Measurements from ENCODE around the gene DISC1.

Gene DISC1

DNA sequence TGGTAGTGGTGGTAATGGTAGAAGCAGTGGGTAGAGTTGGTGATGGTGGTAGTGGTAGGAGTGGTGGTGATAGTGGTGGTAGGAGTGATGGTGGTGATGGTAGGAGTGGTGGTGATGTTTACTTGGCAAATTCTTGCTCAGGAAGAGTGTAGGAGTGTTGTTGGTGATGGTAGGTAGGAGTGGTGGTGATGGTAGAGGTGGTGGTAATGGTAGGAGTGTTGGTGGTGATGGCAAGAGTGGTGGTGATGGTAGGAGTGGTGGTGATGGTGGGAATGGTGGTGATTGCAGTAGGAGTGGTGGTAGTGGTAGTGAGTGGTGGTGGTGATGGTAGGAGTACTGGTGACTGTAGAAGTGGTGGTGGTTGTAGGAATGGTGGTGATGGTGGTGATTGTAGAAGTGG is 106.5 kb downstream of the DISC1 start:
- ATAC-seq (ENCODE audit: low read depth) = no peak
- TF ChIP-seq, protein P1, sequence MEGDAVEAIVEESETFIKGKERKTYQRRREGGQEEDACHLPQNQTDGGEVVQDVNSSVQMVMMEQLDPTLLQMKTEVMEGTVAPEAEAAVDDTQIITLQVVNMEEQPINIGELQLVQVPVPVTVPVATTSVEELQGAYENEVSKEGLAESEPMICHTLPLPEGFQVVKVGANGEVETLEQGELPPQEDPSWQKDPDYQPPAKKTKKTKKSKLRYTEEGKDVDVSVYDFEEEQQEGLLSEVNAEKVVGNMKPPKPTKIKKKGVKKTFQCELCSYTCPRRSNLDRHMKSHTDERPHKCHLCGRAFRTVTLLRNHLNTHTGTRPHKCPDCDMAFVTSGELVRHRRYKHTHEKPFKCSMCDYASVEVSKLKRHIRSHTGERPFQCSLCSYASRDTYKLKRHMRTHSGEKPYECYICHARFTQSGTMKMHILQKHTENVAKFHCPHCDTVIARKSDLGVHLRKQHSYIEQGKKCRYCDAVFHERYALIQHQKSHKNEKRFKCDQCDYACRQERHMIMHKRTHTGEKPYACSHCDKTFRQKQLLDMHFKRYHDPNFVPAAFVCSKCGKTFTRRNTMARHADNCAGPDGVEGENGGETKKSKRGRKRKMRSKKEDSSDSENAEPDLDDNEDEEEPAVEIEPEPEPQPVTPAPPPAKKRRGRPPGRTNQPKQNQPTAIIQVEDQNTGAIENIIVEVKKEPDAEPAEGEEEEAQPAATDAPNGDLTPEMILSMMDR (IDR thresholded peaks at IDR 0.05; ENCODE audit: poor library complexity, severe bottlenecking) = no peak
- Histone ChIP-seq H3K36me3 (ENCODE audit: low read depth) (no peaks in the 10 kb centered on the region), H3K27me3 (ENCODE audit: insufficient read depth, poor library complexity, severe bottlenecking) (no peaks in the 10 kb centered on the region), H3K9me3 (ENCODE audit: severe bottlenecking) (no peaks in the 10 kb centered on the region), H3K4me1 (ENCODE audit: insufficient read depth, poor library complexity, severe bottlenecking) (no peaks in the 10 kb centered on the region), H3K27ac (ENCODE audit: poor library complexity, severe bottlenecking) (no peak overlapping the region), H3K4me3 (ENCODE audit: severe bottlenecking) (no peak overlapping the region)
- no peak for DNase-seq (ENCODE audit: low spot score)

DNA sequence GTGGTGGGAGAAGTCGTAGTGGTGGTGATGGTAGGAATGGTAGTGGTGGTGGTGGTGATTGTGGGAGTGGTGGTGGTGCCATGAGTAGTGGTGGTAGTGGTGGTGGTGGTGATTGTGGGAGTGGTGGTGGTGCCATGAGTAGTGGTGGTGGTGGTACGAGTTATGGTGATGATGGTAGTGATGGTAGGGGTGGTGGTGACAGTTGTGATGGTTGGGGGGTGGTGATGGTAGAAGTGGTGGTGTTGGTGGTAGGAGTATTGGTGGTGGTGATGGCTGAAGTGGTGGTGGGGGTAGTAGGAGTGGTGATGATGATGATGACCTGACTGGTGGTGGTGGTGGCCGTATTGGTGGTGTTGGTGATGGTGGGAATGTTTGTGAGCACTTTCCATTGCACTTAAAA is 107.1 kb downstream of the DISC1 start:
- H3K4me3 ChIP-seq (ENCODE audit: severe bottlenecking) = no peak overlapping the region
- DNase-seq (ENCODE audit: low spot score) = no peak
- H3K36me3 ChIP-seq (ENCODE audit: low read depth) = no peaks in the 10 kb centered on the region

DNA sequence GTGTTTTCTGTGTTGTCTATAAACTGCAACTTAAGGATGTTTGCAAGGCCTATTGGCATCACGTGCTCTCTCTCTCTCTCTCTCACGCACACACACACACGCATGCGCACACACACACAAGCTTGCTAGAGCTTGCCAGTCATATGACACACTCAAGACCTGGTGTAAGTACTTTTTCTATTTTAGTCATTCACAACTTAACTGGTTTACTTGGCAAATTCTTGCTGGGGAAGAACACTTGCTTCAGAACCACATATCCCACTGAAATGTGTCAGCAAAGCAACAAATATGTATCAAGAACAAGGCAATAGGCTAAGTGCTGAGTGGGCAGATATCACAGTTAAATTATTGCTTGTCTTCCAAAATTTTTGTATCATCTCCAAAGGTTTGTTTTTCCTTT is 107.8 kb downstream of the DISC1 start:
- Histone ChIP-seq H3K9me3 (ENCODE audit: severe bottlenecking) (no peaks in the 10 kb centered on the region), H3K27me3 (ENCODE audit: insufficient read depth, poor library complexity, severe bottlenecking) (no peaks in the 10 kb centered on the region), H3K27ac (ENCODE audit: poor library complexity, severe bottlenecking) (no peak overlapping the region), H3K36me3 (ENCODE audit: low read depth) (no peaks in the 10 kb centered on the region), H3K4me1 (ENCODE audit: insufficient read depth, poor library complexity, severe bottlenecking) (no peaks in the 10 kb centered on the region), H3K4me3 (ENCODE audit: severe bottlenecking) (no peak overlapping the region)
- ATAC-seq (ENCODE audit: low read depth) = no peak
- no peak for DNase-seq (ENCODE audit: low spot score)
- TF ChIP-seq, protein P1 (IDR thresholded peaks at IDR 0.05; ENCODE audit: poor library complexity, severe bottlenecking) = no peak

More for the DNA sequence above, 107.1 kb downstream of the DISC1 start:
- no peak for ATAC-seq (ENCODE audit: low read depth)
- H3K9me3 ChIP-seq (ENCODE audit: severe bottlenecking) = no peaks in the 10 kb centered on the region
- no peaks in the 10 kb centered on the region for H3K27me3 ChIP-seq (ENCODE audit: insufficient read depth, poor library complexity, severe bottlenecking)
- no peaks in the 10 kb centered on the region for H3K4me1 ChIP-seq (ENCODE audit: insufficient read depth, poor library complexity, severe bottlenecking)
- no peak overlapping the region for H3K27ac ChIP-seq (ENCODE audit: poor library complexity, severe bottlenecking)
- TF ChIP-seq, protein P1 (IDR thresholded peaks at IDR 0.05; ENCODE audit: poor library complexity, severe bottlenecking) = no peak

GRCh38 chr1:231735411-231735810 is 108.8 kb downstream of the DISC1 start:
- DNase-seq (ENCODE audit: low spot score) (no peak), ATAC-seq (ENCODE audit: low read depth) (no peak)
- H3K36me3 ChIP-seq (ENCODE audit: low read depth) = no peaks in the 10 kb centered on the region
- H3K27me3 ChIP-seq (ENCODE audit: insufficient read depth, poor library complexity, severe bottlenecking) = no peaks in the 10 kb centered on the region
- no peak overlapping the region for H3K4me3 ChIP-seq (ENCODE audit: severe bottlenecking)
- H3K9me3 ChIP-seq (ENCODE audit: severe bottlenecking) = no peaks in the 10 kb centered on the region
- no peak overlapping the region for H3K27ac ChIP-seq (ENCODE audit: poor library complexity, severe bottlenecking)
- H3K4me1 ChIP-seq (ENCODE audit: insufficient read depth, poor library complexity, severe bottlenecking) = no peaks in the 10 kb centered on the region
- TF ChIP-seq, protein P1 (IDR thresholded peaks at IDR 0.05; ENCODE audit: poor library complexity, severe bottlenecking) = no peak

- DNase-seq (ENCODE audit: low spot score) (no peak), ATAC-seq (ENCODE audit: low read depth) (no peak)
- no peaks in the 10 kb centered on the region for H3K36me3 ChIP-seq (ENCODE audit: low read depth)
- H3K9me3 ChIP-seq (ENCODE audit: severe bottlenecking) = no peaks in the 10 kb centered on the region
- H3K4me3 ChIP-seq (ENCODE audit: severe bottlenecking) = no peak overlapping the region
- H3K27me3 ChIP-seq (ENCODE audit: insufficient read depth, poor library complexity, severe bottlenecking) = no peaks in the 10 kb centered on the region
- no peak overlapping the region for H3K27ac ChIP-seq (ENCODE audit: poor library complexity, severe bottlenecking)
- TF ChIP-seq, protein P1 (IDR thresholded peaks at IDR 0.05; ENCODE audit: poor library complexity, severe bottlenecking) = no peak
- H3K4me1 ChIP-seq (ENCODE audit: insufficient read depth, poor library complexity, severe bottlenecking) = no peaks in the 10 kb centered on the region
Observed at GRCh38 chr1:231735941-231736340, 109.4 kb downstream of the DISC1 start.

All from RWPE2 (cell line).